Head of caudate nucleus (tissue), 42 donors: ENCODE measurements around the gene RBM46.

Source experiments
- DNase-seq, 42 donors: peaks; one replicate each; pipeline versions ENCODE4 v3.0.0 to v3.0.0-alpha.2; 2020 to 2021; ENCODE audit warnings: mixed read lengths in 7 of 42
- intact Hi-C: fragments of 100-400 bp; cut with DNase I; formaldehyde crosslinking; loops from one replicate; pipeline ENCODE4 v1.15.0; 2022

RBM46 gene

GRCh38 chr4:154781126-154781982 lies at the start of gene RBM46:
Gene RBM46 (plus strand): TSS chr4:154781272. CDS start chr4:154796753, 15,481 bp downstream.
- intact Hi-C loops: no loop called here
- DNase-seq: no peak

- intact Hi-C loops: no loop called here
- DNase-seq: no peak
These were observed 49.3 kb upstream of the RBM46 start for GRCh38 chr4:154731756-154732155.

- no peak for DNase-seq
- intact Hi-C loops: no loop called here
These were observed 48.4 kb upstream of the RBM46 start for GRCh38 chr4:154732669-154733068.

GRCh38 chr4:154736770-154737169 lies 44.3 kb upstream of the RBM46 start:
- DNase-seq: no peak

GRCh38 chr4:154738426-154738825 lies 42.6 kb upstream of the RBM46 start:
- DNase-seq: no peak

More at GRCh38 chr4:154736770-154737169, 44.3 kb upstream of the RBM46 start:
- intact Hi-C loops: no loop called here

GRCh38 chr4:154739111-154739510 lies 42.0 kb upstream of the RBM46 start:
- intact Hi-C loops: no loop called here
- no peak for DNase-seq

More at GRCh38 chr4:154738426-154738825, 42.6 kb upstream of the RBM46 start:
- intact Hi-C loops: no loop called here

- intact Hi-C loops: no loop called here
- DNase-seq: no peak
These were observed 40.6 kb upstream of the RBM46 start for GRCh38 chr4:154740462-154740861.

GRCh38 chr4:154741131-154741665 lies 39.9 kb upstream of the RBM46 start:
- intact Hi-C loops: no loop called here
- DNase-seq: no peak

- intact Hi-C loops: no loop called here
- DNase-seq: peak in 29 of 42 donors; percentile 2 to 66 (median 43)
These were observed 38.9 kb upstream of the RBM46 start for GRCh38 chr4:154741922-154742850.

- intact Hi-C loops: no loop called here
- peak; percentile 12 to 78 (median 59) for DNase-seq
These were observed 37.3 kb upstream of the RBM46 start, which contains the start of gene LRAT for GRCh38 chr4:154743683-154744340. Gene LRAT (plus strand): TSS chr4:154744000. CDS start chr4:154744327, 327 bp downstream.

GRCh38 chr4:154744341-154744926 lies 36.6 kb upstream of the RBM46 start:
- intact Hi-C loops: no loop called here
- DNase-seq: no peak

GRCh38 chr4:154757713-154758112 lies 23.4 kb upstream of the RBM46 start:
- intact Hi-C loops: no loop called here
- DNase-seq: no peak

GRCh38 chr4:154760895-154761294 lies 20.2 kb upstream of the RBM46 start:
- intact Hi-C loops: no loop called here
- no peak for DNase-seq

GRCh38 chr4:154778264-154778663 lies 2.8 kb upstream of the RBM46 start:
- no peak for DNase-seq
- intact Hi-C loops: loop anchor here (10.0 kb wide), 1 partner anchor 143 kb away; no protein-coding TSS in a partner anchor

- intact Hi-C loops: loop anchor here (10.0 kb wide), 1 partner anchor 145 kb away; no protein-coding TSS in a partner anchor
- DNase-seq: peak in 1 of 42 donors; percentile 20
These were observed 1.6 kb upstream of the RBM46 start for GRCh38 chr4:154779362-154779947.

- intact Hi-C loops: no loop called here
- DNase-seq: no peak
These were observed 866 bp downstream of the RBM46 start for GRCh38 chr4:154781983-154782293.

- intact Hi-C loops: no loop called here
- no peak for DNase-seq
These were observed 26.1 kb downstream of the RBM46 start for GRCh38 chr4:154807042-154807630.

GRCh38 chr4:154818230-154818629 lies 37.2 kb downstream of the RBM46 start:
- intact Hi-C loops: no loop called here
- no peak for DNase-seq
